ENCODE results near the gene TRPM6.

The TRPM6 gene

GRCh38 chr9:74876382-74876949 lies 11.3 kb downstream of the TRPM6 start:
- H3K9me2 ChIP-seq (replicated peaks; ENCODE audit: control insufficient read depth, low read length): no peaks in the 10 kb centered on the region
- H3K4me1 ChIP-seq (ENCODE audit: control insufficient read depth, low read length): no peaks in the 10 kb centered on the region
- H3K36me3 ChIP-seq (ENCODE audit: control insufficient read depth, low read length): no peaks in the 10 kb centered on the region
- H3K9me3 ChIP-seq (ENCODE audit: control insufficient read depth, insufficient read depth, low read length): peaks cover 8% of the 10 kb centered on the region; the same call in 1 of the 2 replicates
- H3K4me2 ChIP-seq (ENCODE audit: low read length): no peak overlapping the region
- H4K20me1 ChIP-seq (ENCODE audit: control insufficient read depth, insufficient read depth, low read depth, low read length): no peaks in the 10 kb centered on the region
- no peak overlapping the region for H3K27ac ChIP-seq (ENCODE audit: low read depth, low read length)
- no peak for TF ChIP-seq EZH2phosphoT487 (IDR thresholded peaks at IDR 0.05; ENCODE audit: borderline replicate concordance, low read length)
- TF ChIP-seq CTCF (IDR thresholded peaks at IDR 0.05; ENCODE audit: low read depth, low read length, poor library complexity, severe bottlenecking): no peak
- peaks cover 15% of the 10 kb centered on the region for H3K27me3 ChIP-seq (ENCODE audit: control insufficient read depth, low read length)
- no peak overlapping the region for H3K4me3 ChIP-seq (ENCODE audit: low read length)
- H3F3A ChIP-seq (ENCODE audit: control insufficient read depth, insufficient read depth): no peaks in the 10 kb centered on the region
- H3K79me2 ChIP-seq (ENCODE audit: control insufficient read depth, low read length): no peaks in the 10 kb centered on the region

- no peak overlapping the region for H3K4me2 ChIP-seq (ENCODE audit: low read length)
- no peaks in the 10 kb centered on the region for H4K20me1 ChIP-seq (ENCODE audit: control insufficient read depth, insufficient read depth, low read depth, low read length)
- H3K4me3 ChIP-seq (ENCODE audit: low read length): no peak overlapping the region
- no peaks in the 10 kb centered on the region for H3K36me3 ChIP-seq (ENCODE audit: control insufficient read depth, low read length)
- H3K79me2 ChIP-seq (ENCODE audit: control insufficient read depth, low read length): no peaks in the 10 kb centered on the region
- H3F3A ChIP-seq (ENCODE audit: control insufficient read depth, insufficient read depth): no peaks in the 10 kb centered on the region
- H3K4me1 ChIP-seq (ENCODE audit: control insufficient read depth, low read length): no peaks in the 10 kb centered on the region
- H3K27me3 ChIP-seq (ENCODE audit: control insufficient read depth, low read length): peaks cover 15% of the 10 kb centered on the region
- no peaks in the 10 kb centered on the region for H3K9me2 ChIP-seq (replicated peaks; ENCODE audit: control insufficient read depth, low read length)
- H3K9me3 ChIP-seq (ENCODE audit: control insufficient read depth, insufficient read depth, low read length): peaks cover 8% of the 10 kb centered on the region; the same call in 1 of the 2 replicates
- H3K27ac ChIP-seq (ENCODE audit: low read depth, low read length): no peak overlapping the region
- TF ChIP-seq CTCF (IDR thresholded peaks at IDR 0.05; ENCODE audit: low read depth, low read length, poor library complexity, severe bottlenecking) (no peak), EZH2phosphoT487 (IDR thresholded peaks at IDR 0.05; ENCODE audit: borderline replicate concordance, low read length) (no peak)
Measured at GRCh38 chr9:74875656-74876055, 12.1 kb downstream of the TRPM6 start.

- Histone ChIP-seq H3K9me3 (ENCODE audit: control insufficient read depth, insufficient read depth, low read length) (peaks cover 6% of the 10 kb centered on the region; the same call in 1 of the 2 replicates), H3F3A (ENCODE audit: control insufficient read depth, insufficient read depth) (no peaks in the 10 kb centered on the region), H4K20me1 (ENCODE audit: control insufficient read depth, insufficient read depth, low read depth, low read length) (no peaks in the 10 kb centered on the region), H3K4me3 (ENCODE audit: low read length) (no peak overlapping the region), H3K4me2 (ENCODE audit: low read length) (no peak overlapping the region), H3K9me2 (replicated peaks; ENCODE audit: control insufficient read depth, low read length) (no peaks in the 10 kb centered on the region), H3K4me1 (ENCODE audit: control insufficient read depth, low read length) (no peaks in the 10 kb centered on the region), H3K27me3 (ENCODE audit: control insufficient read depth, low read length) (peaks cover 25% of the 10 kb centered on the region), H3K79me2 (ENCODE audit: control insufficient read depth, low read length) (no peaks in the 10 kb centered on the region), H3K27ac (ENCODE audit: low read depth, low read length) (no peak overlapping the region), H3K36me3 (ENCODE audit: control insufficient read depth, low read length) (no peaks in the 10 kb centered on the region)
- TF ChIP-seq EZH2phosphoT487 (IDR thresholded peaks at IDR 0.05; ENCODE audit: borderline replicate concordance, low read length) (no peak), CTCF (IDR thresholded peaks at IDR 0.05; ENCODE audit: low read depth, low read length, poor library complexity, severe bottlenecking) (no peak)
Measured at GRCh38 chr9:74874220-74874619, 13.5 kb downstream of the TRPM6 start.

Measured in DOHH2 (cell line).